Measurements from ENCODE around the gene PCDHB7. TPM values are rescaled to one million over a fixed set of nuclear protein-coding genes. Genes with fewer than 3 reads are reported as not detected.
"Not testable (repeated sequence)": the region's sequence is repeated elsewhere in the genome, so short reads cannot be mapped to it uniquely, and the experiment has no call there.

PCDHB7 gene
- 0.24 and 0.29 TPM in 2 replicates for total RNA-seq (2014; rRNA removed; shearing (Covaris generic))
- 1.0 and 1.1 TPM in 2 replicates for polyA plus RNA-seq (2015; cell fraction: cytosol; rRNA removed)
- 0.33 and 0.57 TPM in 2 replicates for polyA plus RNA-seq (2015; cell fraction: nucleus; rRNA removed)

DNA sequence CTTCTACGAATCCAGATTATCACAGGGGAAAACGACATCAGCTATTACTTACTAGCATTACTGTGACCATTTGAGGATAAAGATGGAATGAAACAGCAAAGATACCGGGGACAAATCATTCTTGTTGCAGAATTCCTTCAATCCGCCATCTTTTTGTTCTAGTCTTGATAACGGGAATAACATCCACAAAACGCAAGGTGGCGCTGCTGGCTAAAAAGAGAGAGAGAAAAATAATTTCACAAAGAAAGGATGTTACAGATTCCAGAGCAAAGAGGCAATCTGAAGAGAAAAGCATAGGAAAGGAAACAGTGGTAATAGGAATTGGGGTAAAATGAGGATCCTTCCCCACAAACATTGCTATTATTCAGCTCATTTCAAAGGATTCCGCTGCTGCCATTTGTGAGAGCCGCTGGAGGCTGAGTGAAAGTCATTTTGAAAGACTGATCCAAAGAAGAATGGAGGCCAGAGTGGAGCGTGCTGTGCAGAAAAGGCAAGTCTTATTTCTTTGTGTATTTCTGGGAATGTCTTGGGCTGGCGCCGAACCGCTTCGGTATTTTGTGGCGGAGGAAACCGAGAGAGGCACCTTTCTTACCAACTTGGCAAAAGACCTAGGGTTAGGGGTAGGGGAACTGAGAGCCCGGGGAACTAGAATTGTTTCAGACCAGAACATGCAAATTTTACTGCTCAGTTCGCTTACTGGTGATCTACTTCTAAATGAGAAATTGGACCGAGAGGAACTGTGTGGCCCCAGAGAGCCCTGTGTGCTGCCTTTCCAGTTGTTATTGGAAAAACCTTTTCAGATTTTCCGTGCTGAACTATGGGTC is at the start of gene PCDHB7:
Gene PCDHB7 (plus strand): TSS at position 264 of the 824 bp plus-strand sequence. CDS start 192 bp downstream, at position 456.
- peak; percentile 70 for DNase-seq (ENCODE audit: low read depth, low spot score)
- in situ Hi-C loops (cut with HindIII; ENCODE audit: low pct_unique_long_range_greater_than_20kb, low sequenced_read_pairs) = no loop called here

DNA sequence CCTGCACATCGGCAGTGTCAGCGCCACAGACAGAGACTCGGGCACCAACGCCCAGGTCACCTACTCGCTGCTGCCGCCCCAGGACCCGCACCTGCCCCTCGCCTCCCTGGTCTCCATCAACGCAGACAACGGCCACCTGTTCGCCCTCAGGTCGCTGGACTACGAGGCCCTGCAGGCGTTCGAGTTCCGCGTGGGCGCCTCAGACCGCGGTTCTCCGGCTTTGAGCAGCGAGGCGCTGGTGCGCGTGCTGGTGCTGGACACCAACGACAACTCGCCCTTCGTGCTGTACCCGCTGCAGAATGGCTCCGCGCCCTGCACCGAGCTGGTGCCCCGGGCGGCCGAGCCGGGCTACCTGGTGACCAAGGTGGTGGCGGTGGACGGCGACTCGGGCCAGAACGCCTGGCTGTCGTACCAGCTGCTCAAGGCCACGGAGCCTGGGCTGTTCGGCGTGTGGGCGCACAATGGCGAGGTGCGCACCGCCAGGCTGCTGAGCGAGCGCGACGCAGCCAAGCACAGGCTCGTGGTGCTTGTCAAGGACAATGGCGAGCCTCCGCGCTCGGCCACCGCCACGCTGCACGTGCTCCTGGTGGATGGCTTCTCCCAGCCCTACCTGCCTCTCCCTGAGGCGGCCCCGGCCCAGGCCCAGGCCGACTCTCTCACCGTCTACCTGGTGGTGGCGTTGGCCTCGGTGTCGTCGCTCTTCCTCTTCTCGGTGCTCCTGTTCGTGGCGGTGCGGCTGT is 48.9 kb upstream of the PCDHB7 start:
- DNase-seq (ENCODE audit: low read depth, low spot score); in situ Hi-C loops (cut with HindIII; ENCODE audit: low pct_unique_long_range_greater_than_20kb, low sequenced_read_pairs): not testable (repeated sequence)

DNA sequence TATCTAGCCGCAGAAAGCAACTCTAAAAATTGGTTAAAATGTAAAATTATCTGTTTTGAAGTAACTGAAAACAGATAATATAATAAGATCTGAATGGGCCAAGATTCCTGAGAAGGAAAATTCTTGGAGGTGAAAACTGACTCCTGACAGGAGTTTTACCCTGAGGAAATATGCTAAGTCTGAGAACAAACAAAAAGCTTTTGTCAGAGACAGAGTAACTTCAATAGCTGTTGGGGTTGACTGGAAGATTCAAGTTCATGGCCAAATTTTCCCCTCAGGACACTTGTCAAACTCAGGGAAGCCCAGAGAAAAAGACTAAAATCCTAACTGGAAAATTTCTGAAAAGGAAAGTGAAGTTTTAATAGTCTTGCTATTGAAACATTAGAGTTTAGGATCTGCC is 45.1 kb upstream of the PCDHB7 start:
- in situ Hi-C loops (cut with HindIII; ENCODE audit: low pct_unique_long_range_greater_than_20kb, low sequenced_read_pairs) = no loop called here
- DNase-seq (ENCODE audit: low read depth, low spot score) = peak; percentile 22

- peak; percentile 80 for DNase-seq (ENCODE audit: low read depth, low spot score)
- in situ Hi-C loops (cut with HindIII; ENCODE audit: low pct_unique_long_range_greater_than_20kb, low sequenced_read_pairs) = no loop called here
Measured at GRCh38 chr5:141135030-141135717, 37.3 kb upstream of the PCDHB7 start, which contains the start of gene PCDHB5. PCDHB5 (plus strand) TSS chr5:141135206; CDS start chr5:141135435, 229 bp downstream.

DNA sequence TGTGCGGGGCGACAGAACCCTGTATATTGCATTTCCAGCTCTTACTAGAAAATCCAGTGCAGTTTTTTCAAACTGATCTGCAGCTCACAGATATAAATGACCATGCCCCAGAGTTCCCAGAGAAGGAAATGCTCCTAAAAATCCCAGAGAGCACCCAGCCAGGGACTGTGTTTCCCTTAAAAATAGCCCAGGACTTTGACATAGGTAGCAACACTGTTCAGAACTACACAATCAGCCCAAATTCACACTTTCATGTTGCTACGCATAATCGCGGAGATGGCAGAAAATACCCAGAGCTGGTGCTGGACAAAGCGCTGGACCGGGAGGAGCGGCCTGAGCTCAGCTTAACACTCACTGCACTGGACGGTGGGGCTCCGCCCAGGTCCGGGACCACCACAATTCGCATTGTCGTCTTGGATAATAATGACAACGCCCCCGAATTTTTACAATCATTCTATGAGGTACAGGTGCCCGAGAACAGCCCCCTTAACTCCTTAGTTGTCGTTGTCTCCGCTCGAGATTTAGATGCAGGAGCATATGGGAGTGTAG is 36.7 kb upstream of the PCDHB7 start:
- in situ Hi-C loops (cut with HindIII; ENCODE audit: low pct_unique_long_range_greater_than_20kb, low sequenced_read_pairs) = no loop called here
- no peak for DNase-seq (ENCODE audit: low read depth, low spot score)

- in situ Hi-C loops (cut with HindIII; ENCODE audit: low pct_unique_long_range_greater_than_20kb, low sequenced_read_pairs); DNase-seq (ENCODE audit: low read depth, low spot score): not testable (repeated sequence)
Measured at GRCh38 chr5:141137346-141137745, 35.1 kb upstream of the PCDHB7 start.

DNA sequence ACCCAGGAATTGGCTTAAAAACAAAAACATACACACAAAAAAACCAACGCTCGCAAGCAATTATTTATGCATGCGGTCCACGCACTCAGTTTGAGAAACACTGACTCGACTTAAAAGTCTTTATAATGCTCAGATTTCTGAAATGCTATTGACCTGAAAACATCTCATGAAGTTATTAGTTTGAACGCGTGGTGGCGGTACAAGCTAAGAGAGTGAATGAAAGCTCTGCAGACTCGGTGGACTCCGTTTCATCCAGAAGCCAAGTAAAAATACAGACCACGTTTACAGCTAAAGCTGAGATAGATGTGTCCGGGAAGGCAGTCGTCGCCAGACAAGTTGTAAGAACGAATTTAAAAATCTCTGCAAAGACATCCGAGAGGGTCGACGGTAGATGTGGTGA is 22.6 kb upstream of the PCDHB7 start, which contains the start of gene PCDHB6:
Gene PCDHB6 (plus strand): TSS at position 246 of the 400 bp plus-strand sequence. CDS start 201 bp downstream, outside the sequence.
- in situ Hi-C loops (cut with HindIII; ENCODE audit: low pct_unique_long_range_greater_than_20kb, low sequenced_read_pairs) = no loop called here
- DNase-seq (ENCODE audit: low read depth, low spot score) = peak; percentile 67

DNA sequence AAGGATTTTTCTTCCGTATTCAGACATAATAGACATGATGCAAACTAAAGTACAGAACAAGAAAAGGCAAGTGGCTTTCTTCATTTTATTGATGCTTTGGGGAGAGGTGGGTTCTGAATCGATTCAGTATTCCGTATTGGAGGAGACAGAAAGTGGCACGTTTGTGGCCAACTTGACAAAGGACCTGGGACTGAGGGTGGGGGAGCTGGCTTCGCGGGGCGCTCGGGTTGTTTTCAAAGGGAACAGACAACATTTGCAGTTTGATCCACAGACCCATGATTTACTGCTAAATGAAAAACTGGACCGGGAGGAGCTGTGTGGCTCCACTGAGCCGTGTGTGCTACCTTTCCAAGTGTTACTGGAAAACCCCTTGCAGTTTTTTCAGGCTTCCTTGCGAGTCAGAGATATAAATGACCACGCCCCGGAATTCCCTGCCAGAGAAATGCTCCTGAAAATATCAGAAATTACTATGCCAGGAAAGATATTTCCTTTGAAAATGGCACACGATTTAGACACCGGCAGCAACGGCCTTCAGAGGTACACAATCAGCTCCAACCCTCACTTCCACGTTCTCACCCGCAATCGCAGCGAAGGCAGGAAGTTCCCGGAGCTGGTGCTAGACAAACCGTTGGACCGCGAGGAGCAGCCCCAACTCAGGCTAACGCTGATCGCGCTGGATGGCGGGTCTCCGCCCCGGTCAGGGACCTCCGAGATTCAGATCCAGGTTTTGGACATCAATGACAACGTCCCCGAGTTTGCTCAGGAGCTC is 22.0 kb upstream of the PCDHB7 start:
- no peak for DNase-seq (ENCODE audit: low read depth, low spot score)
- in situ Hi-C loops (cut with HindIII; ENCODE audit: low pct_unique_long_range_greater_than_20kb, low sequenced_read_pairs) = no loop called here

GRCh38 chr5:141150993-141151325 is 21.5 kb upstream of the PCDHB7 start:
- DNase-seq (ENCODE audit: low read depth, low spot score) = no peak
- in situ Hi-C loops (cut with HindIII; ENCODE audit: low pct_unique_long_range_greater_than_20kb, low sequenced_read_pairs) = no loop called here

GRCh38 chr5:141151632-141152031 is 20.8 kb upstream of the PCDHB7 start:
- in situ Hi-C loops (cut with HindIII; ENCODE audit: low pct_unique_long_range_greater_than_20kb, low sequenced_read_pairs); DNase-seq (ENCODE audit: low read depth, low spot score): not testable (repeated sequence)

- DNase-seq (ENCODE audit: low read depth, low spot score); in situ Hi-C loops (cut with HindIII; ENCODE audit: low pct_unique_long_range_greater_than_20kb, low sequenced_read_pairs): not testable (repeated sequence)
Measured at GRCh38 chr5:141152096-141152495, 20.3 kb upstream of the PCDHB7 start.

GRCh38 chr5:141155540-141156374 is 16.7 kb upstream of the PCDHB7 start:
- in situ Hi-C loops (cut with HindIII; ENCODE audit: low pct_unique_long_range_greater_than_20kb, low sequenced_read_pairs) = no loop called here
- DNase-seq (ENCODE audit: low read depth, low spot score) = peak; percentile 54

DNA sequence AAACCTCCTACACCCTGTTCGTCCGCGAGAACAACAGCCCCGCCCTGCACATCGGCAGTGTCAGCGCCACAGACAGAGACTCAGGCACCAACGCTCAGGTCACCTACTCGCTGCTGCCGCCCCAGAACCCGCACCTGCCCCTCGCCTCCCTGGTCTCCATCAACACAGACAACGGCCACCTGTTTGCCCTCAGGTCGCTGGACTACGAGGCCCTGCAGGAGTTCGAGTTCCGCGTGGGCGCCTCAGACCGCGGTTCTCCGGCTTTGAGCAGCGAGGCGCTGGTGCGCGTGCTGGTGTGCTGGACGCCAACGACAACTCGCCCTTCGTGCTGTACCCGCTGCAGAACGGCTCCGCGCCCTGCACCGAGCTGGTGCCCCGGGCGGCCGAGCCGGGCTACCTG is 15.1 kb upstream of the PCDHB7 start:
- in situ Hi-C loops (cut with HindIII; ENCODE audit: low pct_unique_long_range_greater_than_20kb, low sequenced_read_pairs); DNase-seq (ENCODE audit: low read depth, low spot score): not testable (repeated sequence)

DNA sequence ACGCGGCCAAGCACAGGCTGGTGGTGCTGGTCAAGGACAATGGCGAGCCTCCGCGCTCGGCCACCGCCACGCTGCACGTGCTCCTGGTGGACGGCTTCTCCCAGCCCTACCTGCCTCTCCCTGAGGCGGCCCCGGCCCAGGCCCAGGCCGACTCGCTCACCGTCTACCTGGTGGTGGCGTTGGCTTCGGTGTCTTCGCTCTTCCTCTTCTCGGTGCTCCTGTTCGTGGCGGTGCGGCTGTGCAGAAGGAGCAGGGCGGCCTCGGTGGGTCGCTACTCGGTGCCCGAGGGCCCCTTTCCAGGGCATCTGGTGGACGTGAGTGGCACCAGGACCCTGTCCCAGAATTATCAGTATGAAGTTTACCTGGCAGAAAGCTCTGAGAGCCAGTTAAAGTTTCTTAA is 14.5 kb upstream of the PCDHB7 start:
- in situ Hi-C loops (cut with HindIII; ENCODE audit: low pct_unique_long_range_greater_than_20kb, low sequenced_read_pairs); DNase-seq (ENCODE audit: low read depth, low spot score): not testable (repeated sequence)

GRCh38 chr5:141174291-141175104 is 2.1 kb downstream of the PCDHB7 start:
- in situ Hi-C loops (cut with HindIII; ENCODE audit: low pct_unique_long_range_greater_than_20kb, low sequenced_read_pairs); DNase-seq (ENCODE audit: low read depth, low spot score): not testable (repeated sequence)
